Chondrocyte (in vitro differentiated cells): ENCODE results near the gene SFPQ. TPM values are rescaled to one million over a fixed set of nuclear protein-coding genes. Genes with fewer than 3 reads are reported as not detected.
"Not testable (repeated sequence)": the region's sequence is repeated elsewhere in the genome, so short reads cannot be mapped to it uniquely, and the experiment has no call there.

Experiments
- DNase-seq: peaks from one replicate; pipeline ENCODE4 v3.0.0; 2021; ENCODE audit warnings: mixed read lengths, low spot score
- H3K27ac Mint-ChIP-seq: one replicate; pipeline ENCODE4 v1.8.0; 2021; ENCODE audit warnings: mild to moderate bottlenecking, moderate library complexity, mixed read lengths; ENCODE audit not compliant: unreplicated experiment
- H3K27me3 Mint-ChIP-seq: 2 replicates; pipeline ENCODE4 v1.8.0; 2021; ENCODE audit warnings: low read depth, mixed read lengths
- H3K36me3 Mint-ChIP-seq: 2 replicates; pipeline ENCODE4 v1.8.0; 2021; ENCODE audit warnings: low read depth, mixed read lengths
- H3K4me1 Mint-ChIP-seq: 2 replicates; pipeline ENCODE4 v1.8.0; 2021; ENCODE audit warnings: low read depth, mild to moderate bottlenecking, mixed read lengths
- H3K4me3 Mint-ChIP-seq: one replicate; pipeline ENCODE4 v1.8.0; 2021; ENCODE audit warnings: mild to moderate bottlenecking, moderate library complexity, mixed read lengths; ENCODE audit not compliant: unreplicated experiment
- H3K9me3 Mint-ChIP-seq: 2 replicates; pipeline ENCODE4 v1.8.0; 2021; ENCODE audit warnings: low read depth, mixed read lengths
- CTCF ChIP-seq: fragments of 200-600 bp; sonication (generic); IDR thresholded peaks from 2 replicates; pipeline ENCODE4 v1.5.0; 2021; ENCODE audit warnings: antibody characterized with exemption, mild to moderate bottlenecking, moderate library complexity
- long read RNA-seq: library from polyadenylated mRNA; stranded (forward); transcript quantifications from one replicate; pipeline ENCODE4 v2.0.0, GENCODE V29; 2021
- total RNA-seq: library from RNA; stranded (reverse); gene quantifications from 3 replicates; pipeline ENCODE4 v1.2.1, GENCODE V29; 2021

Gene SFPQ
- total RNA-seq = 149 to 234 TPM (median 156 TPM) in 3 replicates
- long read RNA-seq, transcript SFPQ-201 (10 exons, 3,747 nt) = major isoform, 67 of 115 reads
- long read RNA-seq, partial matches to known transcripts = 15 of 115 reads
- long read RNA-seq, other reads (novel, unspliced or antisense) = 28 of 115 reads

GRCh38 chr1:35192853-35193664 is at the start of gene SFPQ:
SFPQ (minus strand) TSS chr1:35193145; CDS start chr1:35193049, 96 bp downstream.
- peak; percentile 95 for DNase-seq
- TF ChIP-seq CTCF = no peak
- peaks cover 39% of the 10 kb centered on the region for H3K4me1 Mint-ChIP-seq
- peak within 1 kb of the TSS; percentile 87 for H3K4me3 Mint-ChIP-seq
- peak within 1 kb of the TSS; percentile 95 for H3K27ac Mint-ChIP-seq
- no peaks in the 10 kb centered on the region for H3K27me3 Mint-ChIP-seq
- no peaks in the 10 kb centered on the region for H3K9me3 Mint-ChIP-seq
- H3K36me3 Mint-ChIP-seq = peaks cover 37% of the 10 kb centered on the region

GRCh38 chr1:35236772-35237171 is 43.8 kb upstream of the SFPQ start:
- DNase-seq, H3K27ac Mint-ChIP-seq, H3K9me3 Mint-ChIP-seq, H3K27me3 Mint-ChIP-seq, H3K36me3 Mint-ChIP-seq, H3K4me3 Mint-ChIP-seq, H3K4me1 Mint-ChIP-seq: not testable (repeated sequence)

GRCh38 chr1:35231287-35231686 is 38.3 kb upstream of the SFPQ start:
- no peak for DNase-seq
- no peaks in the 10 kb centered on the region for H3K4me1 Mint-ChIP-seq
- H3K9me3 Mint-ChIP-seq = no peaks in the 10 kb centered on the region
- no peak overlapping the region for H3K4me3 Mint-ChIP-seq
- H3K27ac Mint-ChIP-seq = no peak overlapping the region
- peaks cover 4% of the 10 kb centered on the region for H3K27me3 Mint-ChIP-seq
- H3K36me3 Mint-ChIP-seq = no peaks in the 10 kb centered on the region
- no peak for TF ChIP-seq CTCF

- Mint-ChIP-seq H3K36me3 (no peaks in the 10 kb centered on the region), H3K4me3 (no peak overlapping the region), H3K27ac (no peak overlapping the region), H3K27me3 (peaks cover 4% of the 10 kb centered on the region), H3K4me1 (no peaks in the 10 kb centered on the region), H3K9me3 (no peaks in the 10 kb centered on the region)
- no peak for DNase-seq
- TF ChIP-seq CTCF = no peak
These were observed 36.8 kb upstream of the SFPQ start for GRCh38 chr1:35229587-35230360.

- Mint-ChIP-seq H3K9me3 (no peaks in the 10 kb centered on the region), H3K27me3 (peaks cover 4% of the 10 kb centered on the region), H3K4me1 (peaks cover 7% of the 10 kb centered on the region), H3K36me3 (no peaks in the 10 kb centered on the region), H3K4me3 (no peak overlapping the region), H3K27ac (no peak overlapping the region)
- no peak for TF ChIP-seq CTCF
- DNase-seq = no peak
These were observed 33.6 kb upstream of the SFPQ start for GRCh38 chr1:35226546-35226945.
